Hepatocyte (in vitro differentiated cells): Measurements from ENCODE around the gene NAT8. TPM values are rescaled to one million over a fixed set of nuclear protein-coding genes. Genes with fewer than 3 reads are reported as not detected.
A peak's percentile ranks its signal among the peaks of the same experiment; 100 is the strongest.
"Not testable (repeated sequence)": the region's sequence is repeated elsewhere in the genome, so short reads cannot be mapped to it uniquely, and the experiment has no call there.

Source experiments
- DNase-seq: peaks from one replicate; pipeline ENCODE4 v3.0.0-alpha.2; 2016; ENCODE audit warnings: low spot score
- H2AFZ ChIP-seq: fragments of 200-600 bp; sonication (generic); 2 replicates; pipeline ENCODE4 v1.6.0; 2016; ENCODE audit warnings: antibody characterized with exemption, mild to moderate bottlenecking
- H3K27ac ChIP-seq: fragments of 200-600 bp; sonication (generic); 2 replicates; pipeline ENCODE4 v1.5.1; 2016; ENCODE audit warnings: mild to moderate bottlenecking
- H3K27me3 ChIP-seq: fragments of 200-600 bp; sonication (generic); 2 replicates; pipeline ENCODE4 v1.6.1; 2016
- H3K36me3 ChIP-seq: fragments of 200-600 bp; sonication (generic); replicated peaks from 2 replicates; pipeline ENCODE4 v1.5.1; 2016; ENCODE audit warnings: low read depth; ENCODE audit not compliant: insufficient read depth
- H3K4me1 ChIP-seq: fragments of 200-600 bp; sonication (generic); 2 replicates; pipeline ENCODE4 v1.5.1; 2016; ENCODE audit warnings: mild to moderate bottlenecking, moderate library complexity; ENCODE audit not compliant: insufficient read depth
- H3K4me2 ChIP-seq: fragments of 200-600 bp; sonication (generic); 2 replicates; pipeline ENCODE4 v1.6.0; 2016
- H3K4me3 ChIP-seq: fragments of 200-600 bp; sonication (generic); 2 replicates; pipeline ENCODE4 v1.5.1; 2016; ENCODE audit warnings: mild to moderate bottlenecking
- H3K79me2 ChIP-seq: fragments of 200-600 bp; sonication (generic); 2 replicates; pipeline ENCODE4 v1.6.0; 2017; ENCODE audit warnings: mild to moderate bottlenecking
- H3K9me2 ChIP-seq: fragments of 200-600 bp; sonication (generic); replicated peaks from 2 replicates; pipeline ENCODE4 v1.6.0; 2017; ENCODE audit warnings: mild to moderate bottlenecking; ENCODE audit not compliant: insufficient read depth
- H3K9me3 ChIP-seq: fragments of 200-600 bp; sonication (generic); 2 replicates; pipeline ENCODE4 v1.5.1; 2016; ENCODE audit warnings: low read depth, mild to moderate bottlenecking
- H4K20me1 ChIP-seq: fragments of 200-600 bp; sonication (generic); 2 replicates; pipeline ENCODE4 v1.6.0; 2016; ENCODE audit warnings: mild to moderate bottlenecking; ENCODE audit not compliant: insufficient read depth, poor library complexity, severe bottlenecking
- CTCF ChIP-seq: fragments of 200-600 bp; sonication (generic); IDR thresholded peaks from 2 replicates; pipeline ENCODE4 v1.5.1; 2016; ENCODE audit warnings: antibody characterized with exemption, mild to moderate bottlenecking; ENCODE audit not compliant: poor library complexity
- EZH2 ChIP-seq: fragments of 200-600 bp; sonication (generic); IDR thresholded peaks from 2 replicates; pipeline ENCODE4 v1.6.1; 2016; ENCODE audit warnings: antibody characterized with exemption, mild to moderate bottlenecking, borderline replicate concordance
- EZH2phosphoT487 ChIP-seq: fragments of 200-600 bp; sonication (generic); IDR thresholded peaks from one replicate; pipeline ENCODE4 v1.6.1; 2018; ENCODE audit warnings: antibody characterized with exemption, mild to moderate bottlenecking, low read depth, moderate library complexity; ENCODE audit not compliant: unreplicated experiment, severe bottlenecking
- WGBS: methylation state at CpG from one replicate; pipeline ENCODE4 v1.1.6; 2016; ENCODE audit warnings: low lambda C conversion rate; ENCODE audit errors: missing lambda C conversion rate; 5-methylcytosine and 5-hydroxymethylcytosine counted together
- polyA plus RNA-seq: library from polyadenylated mRNA; unstranded; fragments of >200 nt; fragmentation: Nextera tagmentation; extraction: Ambion mirVana; gene quantifications from 2 replicates; pipeline ENCODE4 v1.2.1, GENCODE V29; 2016
- total RNA-seq: library from RNA; depleted of rRNA; stranded (reverse); fragments of >200 nt; gene quantifications from 2 replicates; pipeline ENCODE4 v1.2.3, GENCODE V29; 2014

The NAT8 gene
- total RNA-seq = 3.8 and 4.8 TPM in 2 replicates
- polyA plus RNA-seq = 3.3 TPM in 2 replicates

- WGBS = 78% methylated on average over 13 of the region's 13 CpGs
Measured at GRCh38 chr2:73642338-73643018, at the start of gene NAT8. TSS of gene NAT8 (minus strand) at chr2:73642422. CDS start at chr2:73641628, 794 bp downstream.

DNA sequence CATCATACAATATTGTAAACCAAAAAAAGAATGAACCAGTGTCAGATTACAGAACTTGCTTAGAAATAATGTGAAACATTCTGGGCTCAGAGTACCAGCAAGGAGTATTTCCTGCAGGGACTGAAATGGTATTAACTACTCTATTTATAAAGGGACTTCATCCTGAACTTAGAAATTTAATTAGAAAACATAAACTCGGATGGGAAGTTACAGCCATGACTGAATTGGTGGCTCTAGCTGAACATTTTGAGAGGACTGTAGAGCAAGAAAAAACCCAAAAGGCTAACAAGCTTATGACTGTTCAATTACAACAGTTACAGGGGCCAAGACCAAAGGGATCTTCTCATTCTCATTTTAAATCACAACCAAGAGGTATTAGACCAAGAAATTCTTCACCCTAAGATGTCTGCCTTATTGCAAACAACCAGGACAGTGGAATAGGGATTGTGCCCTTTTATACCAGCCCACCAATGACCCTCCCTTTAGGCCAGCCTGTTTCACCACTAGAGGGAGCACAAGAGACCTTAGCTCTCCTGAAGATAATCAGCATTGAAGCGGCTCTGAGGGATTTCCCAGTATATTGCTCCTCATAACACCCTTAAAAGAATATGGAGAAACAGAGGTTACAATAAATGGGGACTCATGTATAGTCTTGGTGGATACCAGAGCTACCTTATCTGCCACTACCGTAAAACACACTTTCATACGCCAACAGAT is 48.3 kb upstream of the NAT8 start:
- not testable (repeated sequence) for DNase-seq, H3K36me3 ChIP-seq, H3K9me3 ChIP-seq, H4K20me1 ChIP-seq, H3K4me2 ChIP-seq, H3K79me2 ChIP-seq, H3K27ac ChIP-seq, H3K4me3 ChIP-seq, H2AFZ ChIP-seq, H3K27me3 ChIP-seq, H3K9me2 ChIP-seq, H3K4me1 ChIP-seq
- WGBS = 50% methylated on average over 4 of the region's 4 CpGs
- TF ChIP-seq CTCF = peak; percentile 56

More at GRCh38 chr2:73642338-73643018, at the start of gene NAT8:
- TF ChIP-seq EZH2 (no peak), EZH2phosphoT487 (no peak), CTCF (no peak)
- Histone ChIP-seq H3K9me2 (no peaks in the 10 kb centered on the region), H2AFZ (no peak within 1 kb of the TSS), H3K27me3 (no peaks in the 10 kb centered on the region), H3K79me2 (no peaks in the 10 kb centered on the region), H3K4me3 (no peak within 1 kb of the TSS), H3K27ac (no peak within 1 kb of the TSS), H3K4me2 (no peak within 1 kb of the TSS), H3K9me3 (no peaks in the 10 kb centered on the region), H3K4me1 (peaks cover 5% of the 10 kb centered on the region), H4K20me1 (no peaks in the 10 kb centered on the region), H3K36me3 (no peaks in the 10 kb centered on the region)
- no peak for DNase-seq

GRCh38 chr2:73688494-73688893 is 46.3 kb upstream of the NAT8 start:
- not testable (repeated sequence) for H3K4me2 ChIP-seq, H3K27me3 ChIP-seq, H4K20me1 ChIP-seq, H3K4me1 ChIP-seq, H3K36me3 ChIP-seq, H3K4me3 ChIP-seq, H3K9me3 ChIP-seq, H3K9me2 ChIP-seq, H3K27ac ChIP-seq, H2AFZ ChIP-seq, DNase-seq, H3K79me2 ChIP-seq
- 88% methylated on average over 5 of the region's 5 CpGs for WGBS

GRCh38 chr2:73685764-73686438 is 43.7 kb upstream of the NAT8 start:
- H3K27me3 ChIP-seq = no peaks in the 10 kb centered on the region
- peak overlapping the region; percentile 34 for H3K27ac ChIP-seq
- H3K4me2 ChIP-seq = no peak overlapping the region
- H2AFZ ChIP-seq = no peak overlapping the region
- no peaks in the 10 kb centered on the region for H3K79me2 ChIP-seq
- H3K9me2 ChIP-seq = no peaks in the 10 kb centered on the region
- no peaks in the 10 kb centered on the region for H3K4me1 ChIP-seq
- no peaks in the 10 kb centered on the region for H3K9me3 ChIP-seq
- TF ChIP-seq EZH2phosphoT487 (no peak), CTCF (no peak), EZH2 (no peak)
- WGBS = 62% methylated on average over 3 of the region's 4 CpGs
- H4K20me1 ChIP-seq = no peaks in the 10 kb centered on the region
- no peaks in the 10 kb centered on the region for H3K36me3 ChIP-seq
- peak; percentile 54 for DNase-seq
- H3K4me3 ChIP-seq = no peak overlapping the region
